HepG2 (cell line): ENCODE results near the gene CPLANE2. TPM values are rescaled to one million over a fixed set of nuclear protein-coding genes. Genes with fewer than 3 reads are reported as not detected.

Source experiments
- ARID5B ChIP-seq: IDR thresholded peaks from 2 replicates; pipeline ENCODE4 v1.4.0; 2020; ENCODE audit warnings: mild to moderate bottlenecking, missing genetic modification reagents
- KDM5B ChIP-seq: sonication (generic); formaldehyde crosslinking; IDR thresholded peaks from 2 replicates; pipeline ENCODE4 v1.4.0; 2020; ENCODE audit warnings: missing genetic modification reagents, mild to moderate bottlenecking, borderline replicate concordance
- SOX5 ChIP-seq: IDR thresholded peaks from 2 replicates; pipeline ENCODE4 v1.6.1; 2016; ENCODE audit warnings: borderline replicate concordance
- SRF ChIP-seq: IDR thresholded peaks from 2 replicates; pipeline ENCODE4 v1.6.1; 2011; ENCODE audit warnings: mild to moderate bottlenecking, low read depth, low read length, moderate library complexity
- ZBTB46 ChIP-seq: sonication (generic); formaldehyde crosslinking; IDR thresholded peaks from 2 replicates; pipeline ENCODE4 v1.4.0; 2020; ENCODE audit warnings: mild to moderate bottlenecking, missing genetic modification reagents, borderline replicate concordance
- ZNF280D ChIP-seq: sonication (generic); formaldehyde crosslinking; IDR thresholded peaks from 2 replicates; pipeline ENCODE4 v1.5.1; 2020; ENCODE audit warnings: mild to moderate bottlenecking, missing genetic modification reagents
- ZNF615 ChIP-seq: sonication (generic); formaldehyde crosslinking; IDR thresholded peaks from 2 replicates; pipeline ENCODE4 v1.5.0; 2020; ENCODE audit warnings: mild to moderate bottlenecking, missing genetic modification reagents, borderline replicate concordance
- ZNF878 ChIP-seq: sonication (generic); formaldehyde crosslinking; IDR thresholded peaks from 2 replicates; pipeline ENCODE4 v1.8.1; 2023; ENCODE audit warnings: mild to moderate bottlenecking, missing genetic modification reagents, moderate library complexity
- polyA plus RNA-seq, 8 experiments: library from polyadenylated mRNA; depleted of rRNA in 3 of 8; stranded (reverse) in 7 of 8; unstranded in 1 of 8; fragments of >200 nt; fragmentation: Illumina TruSeq in 4 of 8; extraction: Trizol in 4 of 8; gene quantifications; 2 replicates each; pipeline versions ENCODE4 v1.2.1 to v1.2.3, GENCODE V29; 2011 to 2016; ENCODE audit warnings: low read depth in 4 of 8, missing spikeins in 1 of 8, mixed read lengths in 1 of 8; ENCODE audit not compliant: insufficient read depth in 1 of 8
- total RNA-seq, 5 experiments: library from RNA; depleted of rRNA; stranded (reverse); fragments of >200 nt; fragmentation: Illumina TruSeq; extraction: Trizol; gene quantifications; 2 replicates each; pipeline ENCODE4 v1.2.3, GENCODE V29; 2016; ENCODE audit warnings: low read depth in 1 of 5
- TF ChIP-seq, protein P1 (sequence below): sonication (generic); formaldehyde crosslinking; IDR thresholded peaks from 2 replicates; pipeline ENCODE4 v1.4.0; 2020; ENCODE audit warnings: mild to moderate bottlenecking, missing genetic modification reagents
- TF ChIP-seq, protein P2 (sequence below): sonication (generic); formaldehyde crosslinking; IDR thresholded peaks from 2 replicates; pipeline ENCODE4 v1.4.0; 2020; ENCODE audit warnings: mild to moderate bottlenecking, missing genetic modification reagents

The CPLANE2 gene
- total and polyA plus RNA-seq, 2 of the 13 experiments (the other 11 are each of a cell fraction or from before 2014, with no cell fraction given): 0.29 to 1.6 TPM

DNA sequence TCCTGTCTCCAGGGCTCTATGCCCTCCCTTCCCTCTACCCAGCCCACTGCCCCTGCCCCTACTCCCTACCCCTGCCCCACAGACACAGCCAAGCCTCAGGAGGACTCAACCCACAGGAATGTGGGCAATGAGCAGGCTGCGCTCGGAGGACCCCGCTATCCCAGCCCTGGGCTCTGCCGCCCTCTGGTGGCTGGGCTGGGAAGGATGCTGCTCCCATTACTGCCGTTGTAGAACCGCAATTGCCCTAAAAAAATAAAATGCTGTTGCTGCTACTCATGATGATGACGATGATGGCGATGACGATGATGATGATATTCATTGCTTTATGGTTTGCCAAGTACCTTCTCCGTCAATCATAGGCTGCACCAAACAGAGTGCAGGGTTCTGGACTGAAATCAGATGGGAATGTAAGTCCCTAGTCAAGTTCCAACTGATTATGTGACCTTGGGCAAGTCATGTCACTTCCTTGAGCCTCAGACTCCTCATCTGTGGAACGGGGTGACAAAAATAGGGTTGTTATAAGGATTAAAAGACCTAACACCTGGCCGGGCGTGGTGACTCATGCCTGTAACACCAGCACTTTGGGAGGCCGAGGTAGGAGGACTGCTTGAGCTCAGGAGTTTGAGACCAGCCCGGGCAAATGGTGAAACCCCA is 49.1 kb downstream of the CPLANE2 start (continued):
- TF ChIP-seq, protein P1, sequence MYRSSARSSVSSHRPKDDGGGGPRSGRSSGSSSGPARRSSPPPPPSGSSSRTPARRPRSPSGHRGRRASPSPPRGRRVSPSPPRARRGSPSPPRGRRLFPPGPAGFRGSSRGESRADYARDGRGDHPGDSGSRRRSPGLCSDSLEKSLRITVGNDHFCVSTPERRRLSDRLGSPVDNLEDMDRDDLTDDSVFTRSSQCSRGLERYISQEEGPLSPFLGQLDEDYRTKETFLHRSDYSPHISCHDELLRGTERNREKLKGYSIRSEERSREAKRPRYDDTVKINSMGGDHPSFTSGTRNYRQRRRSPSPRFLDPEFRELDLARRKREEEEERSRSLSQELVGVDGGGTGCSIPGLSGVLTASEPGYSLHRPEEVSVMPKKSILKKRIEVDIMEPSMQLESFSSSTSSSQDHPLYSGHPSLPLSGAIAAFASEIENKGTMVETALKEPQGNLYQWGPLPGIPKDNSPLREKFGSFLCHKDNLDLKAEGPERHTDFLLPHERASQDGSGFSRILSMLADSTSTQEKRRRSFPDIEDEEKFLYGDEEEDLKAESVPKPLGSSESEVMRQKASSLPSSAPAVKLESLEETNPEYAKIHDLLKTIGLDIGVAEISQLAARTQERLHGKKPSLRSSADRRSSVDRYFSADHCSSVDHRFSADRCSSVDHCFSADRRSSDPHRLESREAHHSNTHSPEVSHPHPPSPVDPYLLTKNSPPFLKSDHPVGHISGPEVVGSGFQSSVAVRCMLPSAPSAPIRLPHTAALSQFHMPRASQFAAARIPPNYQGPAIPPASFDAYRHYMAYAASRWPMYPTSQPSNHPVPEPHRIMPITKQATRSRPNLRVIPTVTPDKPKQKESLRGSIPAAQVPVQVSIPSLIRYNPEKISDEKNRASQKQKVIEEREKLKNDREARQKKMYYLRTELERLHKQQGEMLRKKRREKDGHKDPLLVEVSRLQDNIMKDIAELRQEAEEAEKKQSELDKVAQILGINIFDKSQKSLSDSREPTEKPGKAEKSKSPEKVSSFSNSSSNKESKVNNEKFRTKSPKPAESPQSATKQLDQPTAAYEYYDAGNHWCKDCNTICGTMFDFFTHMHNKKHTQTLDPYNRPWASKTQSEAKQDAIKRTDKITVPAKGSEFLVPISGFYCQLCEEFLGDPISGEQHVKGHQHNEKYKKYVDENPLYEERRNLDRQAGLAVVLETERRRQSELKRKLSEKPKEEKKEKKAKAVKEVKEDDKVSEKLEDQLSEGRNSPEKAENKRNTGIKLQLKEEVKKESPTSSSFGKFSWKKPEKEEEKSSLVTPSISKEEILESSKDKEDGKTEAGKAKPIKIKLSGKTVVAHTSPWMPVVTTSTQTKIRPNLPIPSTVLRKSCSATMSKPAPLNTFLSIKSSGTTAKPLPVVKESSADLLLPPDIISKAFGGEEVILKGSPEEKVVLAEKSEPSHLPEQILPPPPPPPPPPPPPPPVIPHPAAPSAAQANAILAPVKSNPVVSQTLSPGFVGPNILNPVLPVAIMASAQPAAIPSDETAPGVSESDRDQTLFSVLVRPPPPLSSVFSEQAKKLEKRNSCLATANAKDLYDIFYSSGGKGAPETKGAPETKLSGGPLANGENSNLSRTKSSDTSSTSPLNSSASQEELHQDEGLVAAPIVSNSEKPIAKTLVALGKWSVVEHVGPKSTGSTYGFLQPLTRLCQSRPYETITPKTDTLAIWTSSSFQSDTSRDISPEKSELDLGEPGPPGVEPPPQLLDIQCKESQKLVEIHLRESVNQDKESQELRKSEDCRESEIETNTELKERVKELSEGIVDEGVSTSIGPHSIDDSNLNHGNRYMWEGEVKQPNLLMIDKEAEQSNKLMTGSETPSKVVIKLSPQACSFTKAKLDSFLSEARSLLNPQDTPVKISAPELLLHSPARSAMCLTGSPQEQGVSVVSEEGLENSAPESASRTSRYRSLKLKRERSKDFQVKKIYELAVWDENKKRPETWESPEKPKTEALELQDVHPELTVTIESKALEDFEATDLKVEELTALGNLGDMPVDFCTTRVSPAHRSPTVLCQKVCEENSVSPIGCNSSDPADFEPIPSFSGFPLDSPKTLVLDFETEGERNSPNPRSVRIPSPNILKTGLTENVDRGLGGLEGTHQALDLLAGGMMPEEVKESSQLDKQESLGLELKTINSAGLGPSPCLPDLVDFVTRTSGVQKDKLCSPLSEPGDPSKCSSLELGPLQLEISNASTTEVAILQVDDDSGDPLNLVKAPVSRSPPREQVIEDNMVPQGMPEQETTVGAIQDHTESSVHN (CRISPR knock-in tag): 0 out of 2 replicates have a peak, but pooled peaks have one; percentile 36
- TF ChIP-seq ZNF280D (no peak), ZNF878 (CRISPR knock-in tag) (no peak), SOX5 (0 out of 2 replicates have a peak, but pooled peaks have one; percentile 33), ARID5B (CRISPR knock-in tag) (peak; percentile 45), SRF (no peak), KDM5B (CRISPR knock-in tag) (peak; percentile 42; the same call in 1 of the 2 replicates), ZBTB46 (CRISPR knock-in tag) (no peak), ZNF615 (no peak)
- TF ChIP-seq, protein P2, sequence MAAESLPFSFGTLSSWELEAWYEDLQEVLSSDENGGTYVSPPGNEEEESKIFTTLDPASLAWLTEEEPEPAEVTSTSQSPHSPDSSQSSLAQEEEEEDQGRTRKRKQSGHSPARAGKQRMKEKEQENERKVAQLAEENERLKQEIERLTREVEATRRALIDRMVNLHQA (CRISPR knock-in tag): no peak
